HL-60/S4 treated with phorbol 12-myristate 13-acetate at 8.2 ng/mL for 4 days and 3 days (cell line): Measurements from ENCODE around the gene SH3BGRL3.

ENCODE experiments used
- in situ Hi-C: fragments of 300-500 bp; cut with MboI; formaldehyde crosslinking; loops from 2 replicates; pipeline ENCODE4 v1.15.0; 2022; ENCODE audit warnings: low sequenced_read_pairs

The SH3BGRL3 gene

DNA sequence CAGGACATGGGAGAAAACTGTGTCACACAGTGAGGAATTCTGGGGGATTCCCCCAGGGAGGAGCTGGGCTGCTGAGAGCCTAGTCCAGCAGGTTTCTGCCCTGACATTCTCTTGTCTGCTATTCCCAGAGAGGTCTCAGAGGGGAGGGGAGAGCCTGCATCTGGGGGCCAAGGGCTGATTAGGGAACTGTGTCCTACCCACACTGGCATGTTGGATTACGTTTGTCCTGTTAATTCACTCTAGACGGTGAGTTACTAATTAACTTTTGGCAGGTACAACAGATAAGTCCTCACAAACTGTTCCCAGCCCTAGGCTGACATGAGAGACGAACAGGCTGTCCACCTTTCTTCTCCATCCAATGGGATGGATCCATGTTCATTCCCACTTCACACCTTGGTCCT is 2.6 kb upstream of the SH3BGRL3 start:
- in situ Hi-C loops = no loop called here

DNA sequence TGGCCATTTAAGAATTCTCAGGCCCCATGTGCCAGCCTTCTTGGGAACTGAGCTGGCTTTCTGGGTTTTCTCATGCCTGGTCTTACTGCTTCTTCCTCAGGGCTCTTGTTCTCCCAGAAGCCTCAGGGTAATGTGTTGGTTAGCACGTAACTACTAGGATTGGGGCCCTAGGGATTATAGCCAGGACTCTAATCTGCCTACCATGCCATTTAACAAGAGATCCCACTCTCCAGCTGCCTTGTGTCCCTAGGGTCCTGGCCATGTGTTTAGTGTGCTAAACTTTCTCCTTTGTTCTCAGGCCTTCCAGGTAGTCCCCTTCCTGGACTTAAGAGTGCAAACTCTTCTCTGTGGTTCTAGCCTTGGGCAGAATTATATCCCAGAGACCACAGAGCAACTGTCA is 2.2 kb upstream of the SH3BGRL3 start:
- in situ Hi-C loops = no loop called here

DNA sequence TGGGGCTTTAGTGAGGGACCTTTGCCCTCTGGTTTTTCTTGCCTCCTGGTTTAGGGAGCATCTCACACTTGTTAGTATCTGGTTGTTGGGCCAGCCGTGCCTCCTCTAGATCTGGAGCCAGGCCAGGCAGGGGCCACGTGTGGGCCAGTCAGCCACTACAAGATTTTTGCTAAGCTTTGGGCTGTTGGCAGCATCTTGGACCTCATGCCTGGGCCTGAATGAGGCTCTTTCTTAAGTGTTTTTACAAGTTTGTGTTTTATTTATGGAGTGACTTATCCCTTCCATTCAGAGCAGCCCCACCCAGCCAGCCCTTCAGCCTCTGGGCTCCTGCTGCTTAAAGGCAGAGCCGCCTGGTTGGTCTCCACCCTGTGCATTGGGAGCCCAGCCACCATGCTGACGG is 1.6 kb upstream of the SH3BGRL3 start:
- in situ Hi-C loops = no loop called here

DNA sequence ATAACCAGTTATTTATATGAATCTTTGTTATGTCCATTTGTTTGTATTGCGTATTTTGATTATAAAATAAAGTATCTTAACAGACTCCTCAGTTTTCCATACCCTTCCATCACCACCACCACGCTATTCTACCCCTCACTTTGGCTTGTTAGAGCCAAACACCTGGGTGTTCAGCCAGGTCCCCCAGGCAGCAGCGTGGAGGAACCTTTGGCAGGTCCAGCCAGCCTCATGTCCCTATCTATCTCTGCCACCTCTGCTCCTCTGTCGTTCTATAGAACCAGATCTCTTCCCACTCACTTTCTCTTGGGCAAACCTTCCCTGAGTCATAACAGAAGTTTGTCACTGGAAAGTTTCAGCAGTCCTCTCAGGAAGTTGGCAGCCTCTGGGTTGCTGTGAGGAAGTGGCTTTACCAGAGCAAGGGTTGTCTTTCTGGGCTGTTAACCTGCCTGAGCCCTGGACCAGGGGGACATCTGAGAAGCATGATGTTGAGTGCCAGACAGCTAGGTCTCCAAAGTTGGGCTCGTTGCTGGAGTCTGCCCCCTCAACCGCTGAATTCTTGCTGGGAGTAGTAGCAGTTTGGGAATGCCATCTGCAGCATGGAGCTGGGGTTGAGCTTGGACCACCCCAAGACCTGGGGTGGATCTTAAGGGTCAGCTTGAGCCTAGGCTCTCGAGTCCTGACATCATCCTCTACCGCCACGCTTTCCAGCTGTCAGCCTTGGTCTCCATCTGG is 996 bp upstream of the SH3BGRL3 start:
- in situ Hi-C loops = no loop called here

DNA sequence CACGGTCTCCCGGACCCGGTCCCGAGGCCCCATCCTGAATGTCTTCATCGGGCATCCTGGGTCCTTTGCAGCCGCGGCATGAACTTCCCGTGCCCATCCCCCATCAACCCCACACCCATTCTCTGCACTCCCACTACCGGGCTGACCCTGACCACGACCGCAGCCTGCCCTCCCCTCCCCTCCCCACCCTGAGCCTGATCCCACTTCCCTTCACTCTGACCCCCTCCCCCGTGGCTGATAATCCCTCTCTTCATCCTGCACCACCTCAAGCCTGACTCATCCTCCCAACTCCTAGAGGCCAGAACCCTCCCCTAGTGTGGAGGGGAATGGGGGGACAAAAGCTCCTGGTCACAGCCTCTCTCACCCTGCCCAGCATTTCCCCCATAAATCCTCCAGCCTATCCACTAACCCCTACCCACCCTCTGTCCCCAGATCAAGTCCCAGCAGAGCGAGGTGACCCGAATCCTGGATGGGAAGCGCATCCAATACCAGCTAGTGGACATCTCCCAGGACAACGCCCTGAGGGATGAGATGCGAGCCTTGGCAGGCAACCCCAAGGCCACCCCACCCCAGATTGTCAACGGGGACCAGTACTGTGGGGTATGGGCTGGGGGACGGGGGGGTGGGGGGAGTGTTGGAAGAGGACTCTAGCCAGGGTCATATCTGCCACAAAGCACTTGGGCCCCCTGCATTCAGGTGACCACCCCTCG is 602 bp downstream of the SH3BGRL3 start:
- in situ Hi-C loops = no loop called here

DNA sequence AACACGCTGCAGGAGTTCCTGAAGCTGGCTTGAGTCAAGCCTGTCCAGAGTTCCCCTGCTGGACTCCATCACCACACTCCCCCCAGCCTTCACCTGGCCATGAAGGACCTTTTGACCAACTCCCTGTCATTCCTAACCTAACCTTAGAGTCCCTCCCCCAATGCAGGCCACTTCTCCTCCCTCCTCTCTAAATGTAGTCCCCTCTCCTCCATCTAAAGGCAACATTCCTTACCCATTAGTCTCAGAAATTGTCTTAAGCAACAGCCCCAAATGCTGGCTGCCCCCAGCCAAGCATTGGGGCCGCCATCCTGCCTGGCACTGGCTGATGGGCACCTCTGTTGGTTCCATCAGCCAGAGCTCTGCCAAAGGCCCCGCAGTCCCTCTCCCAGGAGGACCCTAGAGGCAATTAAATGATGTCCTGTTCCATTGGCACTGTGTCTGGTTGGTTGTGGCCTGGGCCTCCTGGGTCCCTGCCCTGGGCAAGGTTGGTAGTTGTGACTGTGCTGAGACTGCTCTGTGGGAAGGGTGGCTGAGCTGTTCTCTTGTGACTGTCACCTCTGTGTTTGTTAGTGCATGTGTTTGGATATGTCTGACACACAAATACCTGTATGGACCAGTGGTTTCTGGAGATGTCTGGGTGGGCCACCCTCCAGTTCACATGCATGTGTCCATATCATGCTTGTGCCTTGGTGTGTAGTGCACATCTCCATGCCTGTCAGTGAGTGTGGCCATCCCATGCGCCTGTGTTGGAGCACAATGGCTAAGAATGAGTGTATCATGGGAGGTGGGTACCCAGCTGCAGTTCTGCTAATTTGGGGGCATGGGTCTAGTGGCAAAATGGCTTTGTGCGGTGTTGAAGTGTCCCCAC is 1.4 kb downstream of the SH3BGRL3 start:
- in situ Hi-C loops = no loop called here

DNA sequence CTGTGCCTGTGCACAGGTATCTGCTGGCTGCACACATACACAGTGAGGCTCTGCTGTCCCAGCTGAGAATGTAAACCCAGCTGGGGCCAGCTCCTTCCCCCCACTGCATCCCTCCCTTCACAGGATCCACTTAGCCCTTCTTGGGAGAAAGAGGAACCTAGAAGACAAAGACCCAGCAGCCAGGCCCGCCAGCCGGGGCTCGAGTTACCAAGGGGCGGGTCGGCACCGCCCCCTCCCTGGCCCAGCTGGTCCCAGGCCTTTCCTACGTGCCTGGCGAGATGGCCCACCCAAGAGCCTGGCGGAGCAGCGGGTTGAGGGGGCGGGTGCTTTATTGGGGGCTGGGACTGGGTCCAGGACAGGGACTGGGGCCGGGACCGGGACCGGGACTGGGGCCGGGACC is 2.1 kb downstream of the SH3BGRL3 start:
- in situ Hi-C loops = no loop called here

DNA sequence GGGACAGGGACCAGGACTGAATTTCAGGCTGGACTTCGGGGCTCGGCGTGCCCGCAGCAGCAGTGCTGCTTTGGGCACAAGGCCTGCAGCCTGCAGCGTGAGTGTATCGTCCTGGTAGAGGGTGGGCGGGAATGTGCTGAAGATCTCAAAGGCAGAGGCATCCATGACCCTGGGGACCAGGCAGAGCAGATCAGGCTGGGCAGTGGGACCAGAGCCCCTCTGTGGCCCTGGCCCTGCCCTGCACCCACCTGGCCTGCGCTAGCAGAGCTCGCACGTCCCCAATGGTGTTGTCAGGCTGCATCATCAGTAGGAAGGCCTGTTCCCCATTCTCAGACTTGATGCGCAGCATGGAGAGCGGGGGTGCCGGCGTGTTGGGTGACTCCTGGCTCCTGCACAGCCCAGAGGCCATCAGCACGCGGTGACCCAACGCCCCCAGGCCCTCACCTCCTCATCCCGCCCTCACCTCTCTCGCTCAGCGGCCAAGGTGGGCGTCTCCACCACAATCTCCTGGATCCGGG is 2.6 kb downstream of the SH3BGRL3 start:
- in situ Hi-C loops = no loop called here

DNA sequence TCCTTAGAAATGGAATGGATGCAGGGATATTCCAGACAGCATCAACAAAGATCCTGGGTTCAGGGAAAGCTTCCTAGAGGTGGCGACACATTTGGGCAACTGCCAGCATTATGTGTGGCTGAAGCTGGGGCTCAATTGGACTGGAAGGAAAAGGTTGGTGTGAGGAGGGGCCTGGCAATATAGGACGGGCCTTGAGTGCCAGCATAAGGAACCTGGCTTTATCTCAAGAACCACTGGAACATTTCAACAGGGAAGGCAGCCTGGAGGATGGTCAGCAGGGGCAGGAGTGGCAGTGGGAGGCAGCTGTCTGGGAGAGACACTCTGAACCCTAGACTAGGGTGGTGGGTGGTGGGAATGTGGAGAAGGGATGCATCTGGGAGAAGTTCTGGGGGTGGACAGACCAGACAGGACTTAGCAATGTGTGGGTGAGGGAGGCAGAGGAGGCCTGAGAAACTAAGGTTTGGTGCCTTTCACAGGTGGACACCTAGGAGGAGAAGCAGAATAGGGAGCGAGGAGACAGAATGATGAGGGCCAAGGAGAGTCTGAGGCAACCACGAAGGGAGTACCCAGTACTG is 3.5 kb downstream of the SH3BGRL3 start:
- in situ Hi-C loops = no loop called here

DNA sequence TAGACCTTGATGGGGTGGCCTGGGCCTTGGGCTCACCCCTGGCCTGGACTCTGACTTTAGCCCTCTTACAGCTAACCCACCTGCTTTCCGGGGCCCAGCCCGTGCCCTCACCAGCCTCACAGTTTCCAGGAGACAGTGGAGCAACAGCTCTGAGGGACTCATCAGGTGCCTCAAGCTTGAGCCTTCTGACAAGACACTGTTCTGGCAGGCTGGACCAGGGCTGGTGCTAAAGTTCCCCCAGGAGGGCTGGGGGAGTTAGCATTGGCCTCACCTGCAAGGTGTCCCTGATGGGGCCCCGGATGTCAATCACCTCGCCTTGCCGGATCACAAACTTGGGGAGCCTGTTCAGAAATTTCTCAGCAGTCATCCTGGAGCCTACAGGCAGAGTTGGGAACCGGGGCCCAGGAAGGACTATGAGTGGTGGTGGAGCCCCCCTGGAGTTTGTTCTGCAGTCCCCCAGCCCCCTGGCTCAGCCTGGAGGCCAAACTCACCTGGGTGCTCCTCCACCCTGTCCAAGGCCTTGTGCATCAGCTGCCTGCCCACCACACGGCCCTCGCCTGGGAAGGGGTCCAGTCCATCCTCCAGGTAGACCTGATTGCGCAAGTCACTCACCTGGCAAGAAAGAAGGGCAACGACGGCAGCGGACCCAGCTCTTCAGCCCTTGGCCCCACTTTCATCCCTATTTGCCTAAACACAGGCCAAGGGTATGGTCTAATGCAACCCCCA is 4.1 kb downstream of the SH3BGRL3 start:
- in situ Hi-C loops = no loop called here

DNA sequence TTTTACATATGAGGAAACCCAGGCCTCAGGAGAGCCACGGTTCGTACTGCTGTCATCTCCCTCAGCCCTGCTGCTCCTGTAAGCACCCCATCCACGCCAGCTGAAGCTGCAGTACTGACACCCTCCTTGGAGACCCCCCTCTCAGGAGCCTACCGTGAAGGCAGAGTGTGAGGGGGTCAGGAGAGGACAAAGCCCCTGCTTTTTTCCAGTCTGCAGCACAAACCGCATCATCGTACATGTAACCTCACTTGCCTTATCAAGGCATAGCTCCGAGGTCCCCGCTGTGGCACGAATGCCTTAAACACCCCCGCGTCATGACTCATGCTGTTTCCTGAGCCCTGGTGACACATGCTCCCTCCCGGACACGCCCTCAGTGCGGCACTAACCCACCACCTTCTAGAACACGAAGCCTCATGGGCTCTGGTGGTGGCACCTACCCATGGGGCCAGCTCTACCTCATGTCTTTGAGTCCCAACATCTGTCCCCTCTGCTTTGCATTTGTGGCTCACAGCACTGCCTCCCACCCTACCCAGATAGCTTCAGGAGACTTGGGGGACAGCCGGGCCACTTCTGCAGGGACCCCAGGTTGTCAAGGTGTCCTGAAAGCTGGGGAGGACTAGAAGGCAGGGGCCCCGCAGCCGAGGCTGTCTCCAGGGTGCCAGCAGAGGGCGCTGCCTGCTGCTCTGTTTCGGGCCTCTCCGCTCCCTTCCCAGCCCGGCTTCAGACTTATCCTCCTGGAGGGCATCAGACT is 4.9 kb downstream of the SH3BGRL3 start:
- in situ Hi-C loops = no loop called here

DNA sequence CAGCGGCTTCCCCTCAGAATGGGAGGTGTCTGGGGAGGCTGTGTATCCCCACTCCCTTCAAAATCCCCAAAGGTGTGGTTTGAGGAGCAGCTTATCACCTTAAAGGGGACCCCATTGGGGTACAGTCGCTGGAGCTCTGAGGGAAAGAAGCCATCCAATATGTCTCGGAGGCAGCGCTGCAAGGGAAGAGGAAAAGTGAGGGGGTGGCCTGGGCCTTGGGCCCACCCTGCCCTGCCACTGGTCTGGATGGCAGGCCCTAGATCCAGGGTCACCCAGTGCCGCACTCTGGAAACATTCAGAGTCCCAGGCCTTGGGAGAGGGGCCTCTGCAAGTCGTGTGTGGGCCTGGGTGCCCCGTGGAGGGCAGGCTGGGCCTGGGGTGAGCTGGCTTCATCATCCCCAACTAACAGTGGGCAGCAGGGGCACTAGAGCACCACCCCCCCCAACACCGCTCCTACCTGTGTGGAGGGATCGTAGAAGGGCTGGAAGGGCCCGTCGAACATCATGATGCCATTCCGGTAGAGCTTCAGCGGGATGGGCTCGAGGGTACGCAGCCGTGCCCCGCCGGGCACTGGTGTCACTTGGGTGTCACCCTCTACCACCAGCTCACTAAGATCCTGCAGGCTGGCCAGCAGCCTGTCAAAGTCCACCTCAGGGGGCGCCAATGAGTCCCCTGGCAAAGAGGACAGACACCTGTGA is 5.6 kb downstream of the SH3BGRL3 start:
- in situ Hi-C loops = no loop called here

DNA sequence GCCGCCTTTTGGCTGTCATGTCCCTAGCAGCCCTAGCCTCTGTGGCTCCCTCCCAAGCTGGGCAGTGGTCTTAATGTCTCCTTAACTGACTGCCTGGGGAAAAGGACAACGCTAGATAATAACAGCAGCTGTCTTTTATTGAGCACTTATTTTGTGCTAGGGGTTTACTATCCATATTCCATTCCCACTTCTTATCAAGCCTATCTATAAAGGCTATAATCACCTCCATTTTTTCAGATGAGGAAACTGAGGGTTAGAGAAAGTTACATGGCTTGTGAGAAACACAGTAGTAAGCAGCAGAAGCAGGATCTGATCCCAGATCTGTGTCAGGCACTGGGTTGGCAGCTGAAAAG is 6.2 kb downstream of the SH3BGRL3 start:
- in situ Hi-C loops = no loop called here

DNA sequence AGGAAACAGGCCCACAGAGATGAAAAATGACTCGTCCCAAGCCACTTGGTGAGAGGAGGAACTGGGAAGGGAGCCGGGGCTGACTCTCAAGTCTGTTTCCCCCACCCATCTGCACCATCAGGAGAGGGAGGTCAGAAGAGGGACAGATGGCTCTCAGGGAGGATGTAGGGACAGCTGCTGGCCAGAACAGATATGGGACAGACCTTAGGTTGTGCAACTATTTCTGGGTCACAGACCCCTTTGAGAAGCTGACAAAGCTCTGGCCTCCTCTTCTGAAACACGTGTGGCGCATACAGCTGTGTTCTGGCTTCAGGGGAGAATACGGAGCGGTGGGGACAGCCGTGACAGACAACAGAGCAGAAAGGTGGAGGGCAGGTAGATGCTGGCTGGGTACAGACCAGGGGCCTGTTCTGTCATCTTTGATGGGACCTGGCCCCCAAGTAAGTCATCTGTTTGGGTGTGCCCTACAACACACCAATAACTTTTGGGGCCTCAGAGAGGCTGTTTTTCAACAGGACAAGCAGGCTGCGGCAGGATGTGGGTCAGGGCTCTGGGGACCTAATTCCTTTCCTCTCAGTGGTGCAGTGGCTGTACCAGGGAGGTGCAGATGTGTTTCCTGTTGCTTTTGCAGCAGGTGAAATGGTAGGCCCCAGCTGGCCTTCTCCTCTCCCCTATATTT is 7.3 kb downstream of the SH3BGRL3 start:
- in situ Hi-C loops = no loop called here

DNA sequence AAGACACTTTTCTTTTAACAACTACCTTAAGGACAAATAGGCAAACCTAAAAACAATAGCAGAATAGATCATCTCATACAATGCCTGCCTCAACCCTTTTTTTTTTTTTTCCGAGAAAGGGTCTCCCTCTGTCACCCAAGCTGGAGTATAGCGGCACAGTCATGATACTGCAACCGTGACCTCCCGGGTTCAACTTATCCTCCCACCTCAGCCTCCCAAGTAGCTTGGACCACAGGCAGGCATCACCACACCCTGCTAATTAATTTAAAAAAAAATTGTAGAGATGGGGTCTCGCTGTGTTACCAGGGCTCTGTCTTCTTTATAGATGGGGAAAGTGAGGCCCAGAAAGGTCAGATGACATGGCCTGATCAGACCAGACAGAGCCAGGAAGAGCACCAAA is 7.9 kb downstream of the SH3BGRL3 start:
- in situ Hi-C loops = no loop called here

DNA sequence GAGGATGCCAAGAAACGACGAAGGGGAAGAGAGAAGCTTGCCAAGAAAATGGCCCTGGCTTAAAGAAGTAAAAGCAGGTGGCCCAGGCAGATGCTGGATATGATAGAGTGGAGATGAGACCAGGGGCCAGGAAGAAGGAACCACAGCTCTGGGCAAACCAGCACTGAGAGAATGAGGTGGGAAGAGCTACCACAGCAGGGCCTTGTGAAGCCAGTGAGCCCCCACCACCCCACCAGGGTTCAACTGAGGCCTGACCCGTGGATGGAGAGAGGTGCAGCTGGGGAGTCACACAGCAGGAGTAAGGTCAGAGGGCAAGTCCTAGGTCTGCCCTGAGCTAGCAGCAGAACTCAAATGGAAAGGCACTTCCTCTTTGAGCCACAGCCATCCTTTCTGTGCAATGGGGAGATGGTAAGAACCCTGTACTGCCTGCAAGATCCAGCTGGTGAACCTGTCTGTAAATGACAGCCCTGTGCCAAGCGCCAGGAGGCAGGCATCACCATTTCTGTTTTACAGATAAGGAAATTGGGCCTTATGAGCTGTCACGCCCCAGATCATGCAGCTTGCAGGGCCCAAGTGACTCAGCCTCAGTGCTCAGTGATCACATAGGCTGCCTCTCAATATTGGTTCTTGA is 8.5 kb downstream of the SH3BGRL3 start:
- in situ Hi-C loops = no loop called here

DNA sequence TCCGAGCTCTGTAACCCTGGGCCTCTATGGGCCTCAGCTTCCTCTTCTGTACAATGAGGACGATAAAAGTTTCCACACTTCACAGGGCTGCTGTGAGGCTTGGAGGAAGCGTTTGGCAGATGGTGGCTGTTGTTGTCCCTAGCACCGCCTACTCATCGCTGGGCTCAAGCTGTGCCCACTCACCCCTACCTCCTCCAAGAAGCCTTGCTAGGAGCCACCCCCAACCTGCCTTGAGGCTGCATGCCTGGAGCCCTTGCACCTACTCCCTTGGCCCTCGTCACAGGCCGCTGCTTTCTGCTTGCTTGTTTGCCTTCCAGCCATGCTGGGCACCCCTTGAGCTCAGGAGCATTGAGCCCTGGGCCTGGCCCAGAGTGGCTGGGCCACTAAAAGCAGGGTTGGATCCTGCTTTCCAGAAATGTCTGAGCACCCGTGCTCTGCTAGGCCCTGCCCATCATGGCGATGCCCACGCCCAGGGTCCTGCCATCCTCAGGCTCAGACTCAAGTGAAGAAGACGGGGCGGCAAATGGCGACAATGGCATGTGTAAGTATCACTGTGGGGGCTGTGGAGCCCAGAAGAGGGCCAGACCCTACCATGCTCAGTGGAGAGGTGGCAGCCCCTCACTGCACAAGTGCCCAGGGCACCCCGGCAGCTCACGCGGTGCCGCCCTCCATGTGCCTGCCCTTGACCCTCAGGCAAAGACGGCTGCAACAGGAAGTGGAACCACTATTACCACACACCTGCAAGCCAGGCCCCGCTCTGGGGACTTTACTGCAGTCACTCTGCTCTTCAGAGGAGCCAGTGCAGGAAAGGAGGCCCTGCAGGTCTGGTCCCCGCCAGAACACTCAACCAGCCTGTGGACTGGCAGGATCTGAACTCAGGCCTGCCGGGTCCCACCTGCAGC is 9.5 kb downstream of the SH3BGRL3 start:
- in situ Hi-C loops = no loop called here
